H1 (cell line): ENCODE measurements around the gene SLC39A9. TPM values are rescaled to one million over a fixed set of nuclear protein-coding genes. Genes with fewer than 3 reads are reported as not detected.

Experiments used
- GABPA ChIP-seq: IDR thresholded peaks from 2 replicates; pipeline ENCODE4 v1.6.1; 2011; ENCODE audit warnings: mild to moderate bottlenecking, low read length, moderate library complexity, borderline replicate concordance; ENCODE audit not compliant: insufficient read depth
- MAX ChIP-seq: IDR thresholded peaks from 2 replicates; pipeline ENCODE4 v1.6.1; 2012; ENCODE audit warnings: inconsistent platforms
- polyA plus RNA-seq, 7 experiments: library from polyadenylated mRNA; depleted of rRNA in 3 of 7; stranded (reverse) in 5 of 7; unstranded in 2 of 7; fragments of >200 nt in 5 of 7; fragments of 200-250 nt in 2 of 7; gene quantifications; 1 replicate in 5 of 7; 2 replicates in 1 of 7; 4 replicates in 1 of 7; pipeline versions ENCODE4 v1.2.1 to v1.2.3, GENCODE V29; 2011 to 2013; ENCODE audit warnings: missing spikeins in 2 of 7, mixed read lengths in 2 of 7
- total RNA-seq: library from RNA; stranded (reverse); fragmentation: NEBNext Ultra II Directional; extraction: Animal tissue kit (Norgen Biotek cat#: 25700); gene quantifications from 2 replicates; pipeline ENCODE4 v1.2.1, GENCODE V29; 2021

The SLC39A9 gene
- total and polyA plus RNA-seq, 2 of the 8 experiments (the other 6 are each of a cell fraction or from before 2014, with no cell fraction given): 31.0 to 44.2 TPM

- TF ChIP-seq GABPA (no peak), MAX (no peak)
These were observed 34.5 kb upstream of the SLC39A9 start (continued) for GRCh38 chr14:69363964-69364363.
